GM12878 (cell line): ENCODE results near the gene TSPEAR. TPM values are rescaled to one million over a fixed set of nuclear protein-coding genes. Genes with fewer than 3 reads are reported as not detected.

Experiments used
- ATAC-seq: fragments of 200-7000 bp; cut with Tn5 transposase; 3 replicates; pipeline ENCODE4 v1.9.1; 2020; ENCODE audit warnings: mild to moderate bottlenecking, moderate library complexity
- BruUV-seq: library from RNA; stranded (reverse); fragments of 400-500 nt; replicated peaks from 2 replicates; lab custom pipeline; 2021; lab: Mats Ljungman, UMichigan
- CTCF ChIA-PET: fragments of 300-600 bp; sonication (Branson Sonifier 250); formaldehyde crosslinking; extraction: SDS; loops from one replicate; lab custom pipeline; 2021; ENCODE audit warnings: inconsistent platforms; lab: Yijun Ruan, JAX
- POLR2A ChIA-PET: fragments of 350-600 bp; formaldehyde crosslinking; extraction: SDS; loops from one replicate; lab custom pipeline; 2021; ENCODE audit warnings: inconsistent platforms; lab: Charles Lee
- RAD21 ChIA-PET: fragments of 300-600 bp; sonication (Branson Sonifier 250); formaldehyde crosslinking; loops from one replicate; lab custom pipeline; 2023; ENCODE audit warnings: antibody characterized with exemption; ENCODE audit not compliant: unreplicated experiment; lab: Charles Lee
- SMC1A ChIA-PET: fragments of 300-600 bp; sonication (Branson Sonifier 250); formaldehyde crosslinking; loops from one replicate; lab custom pipeline; 2023; ENCODE audit not compliant: unreplicated experiment, uncharacterized antibody; lab: Charles Lee
- DNase-seq: peaks from one replicate; pipeline ENCODE4 v3.0.0-alpha.2; 2011; ENCODE audit warnings: low read depth, low spot score
- FAIRE-seq: peaks from 3 replicates; lab custom pipeline; 2011; peaks lifted over from hg19 to GRCh38; lab: Jason Lieb, UNC
- H2AFZ ChIP-seq: 2 replicates; pipeline ENCODE4 v1.6.0; 2011; ENCODE audit warnings: low read depth, low read length, control low read depth; ENCODE audit not compliant: control insufficient read depth
- H3K27ac ChIP-seq: 2 replicates; pipeline ENCODE4 v1.5.1; 2011; ENCODE audit warnings: control low read depth; ENCODE audit not compliant: control insufficient read depth, insufficient read depth
- H3K27me3 ChIP-seq, 2 experiments: replicated peaks in 1 of 2; 2 replicates each; pipeline versions ENCODE4 v1.6.0 to v1.6.1; 2011; ENCODE audit warnings: low read length in 1 of 2; ENCODE audit not compliant: control insufficient read depth in 2 of 2, insufficient read depth in 2 of 2
- H3K36me3 ChIP-seq, 2 experiments: 2 replicates each; pipeline ENCODE4 v1.5.1; 2011; ENCODE audit warnings: low read length in 1 of 2; ENCODE audit not compliant: control insufficient read depth in 2 of 2, insufficient read depth in 2 of 2
- H3K4me1 ChIP-seq: 2 replicates; pipeline ENCODE4 v1.6.1; 2011; ENCODE audit warnings: mild to moderate bottlenecking, low read length, moderate library complexity, mixed read lengths; ENCODE audit not compliant: control insufficient read depth, insufficient read depth
- H3K4me2 ChIP-seq: 2 replicates; pipeline ENCODE4 v1.6.0; 2011; ENCODE audit warnings: control low read depth; ENCODE audit not compliant: control insufficient read depth, insufficient read depth
- H3K4me3 ChIP-seq: fragments of 200-600 bp; sonication (generic); 2 replicates; pipeline ENCODE4 v1.5.1; 2016
- H3K79me2 ChIP-seq: 2 replicates; pipeline ENCODE4 v1.6.0; 2011; ENCODE audit warnings: low read length; ENCODE audit not compliant: control insufficient read depth, insufficient read depth
- H3K9ac ChIP-seq: 2 replicates; pipeline ENCODE4 v1.8.0; 2011; ENCODE audit warnings: low read length, control low read depth, mixed read lengths; ENCODE audit not compliant: control insufficient read depth, insufficient read depth
- H3K9me3 ChIP-seq: replicated peaks from 3 replicates; pipeline ENCODE4 v1.5.1; 2011; ENCODE audit warnings: mild to moderate bottlenecking, low read length; ENCODE audit not compliant: control insufficient read depth, insufficient read depth
- H4K20me1 ChIP-seq: 2 replicates; pipeline ENCODE4 v1.6.0; 2011; ENCODE audit not compliant: control insufficient read depth, insufficient read depth
- ATF7 ChIP-seq: fragments of 450-650 bp; IDR thresholded peaks from 2 replicates; pipeline ENCODE4 v1.6.1; 2016; ENCODE audit warnings: low read depth, mild to moderate bottlenecking
- FOXM1 ChIP-seq: IDR thresholded peaks from 2 replicates; pipeline ENCODE4 v1.6.1; 2012; ENCODE audit warnings: low read depth, mild to moderate bottlenecking, inconsistent platforms, low read length, moderate library complexity
- NFXL1 ChIP-seq: fragments of 450-650 bp; IDR thresholded peaks from 2 replicates; pipeline ENCODE4 v1.6.1; 2017; ENCODE audit warnings: antibody characterized with exemption, mild to moderate bottlenecking, borderline replicate concordance
- NR2C2 ChIP-seq: IDR thresholded peaks from 2 replicates; pipeline ENCODE4 v1.6.1; 2011; ENCODE audit warnings: borderline replicate concordance, low read depth; ENCODE audit not compliant: control insufficient read depth, insufficient read length
- NR2F1 ChIP-seq: fragments of 450-650 bp; conservative IDR thresholded peaks from 2 replicates; pipeline ENCODE4 v1.6.1; 2017; ENCODE audit warnings: mild to moderate bottlenecking
- PKNOX1 ChIP-seq: fragments of 450-650 bp; IDR thresholded peaks from 2 replicates; pipeline ENCODE4 v1.6.1; 2016; ENCODE audit warnings: mild to moderate bottlenecking
- RB1 ChIP-seq: fragments of 450-650 bp; formaldehyde crosslinking; IDR thresholded peaks from 2 replicates; pipeline ENCODE4 v1.6.1; 2017; ENCODE audit warnings: mild to moderate bottlenecking, borderline replicate concordance
- RBBP5 ChIP-seq: fragments of 200-600 bp; sonication (generic); conservative IDR thresholded peaks from 2 replicates; pipeline ENCODE4 v1.6.1; 2016
- RFX5 ChIP-seq: IDR thresholded peaks from 2 replicates; pipeline ENCODE4 v1.6.1; 2011; ENCODE audit warnings: low read depth, low read length, improper control_type of control experiment
- TARDBP ChIP-seq: IDR thresholded peaks from 2 replicates; pipeline ENCODE4 v1.6.1; 2016; ENCODE audit warnings: borderline replicate concordance
- TCF3 ChIP-seq: IDR thresholded peaks from 2 replicates; pipeline ENCODE4 v1.6.1; 2012; ENCODE audit warnings: low read depth, mild to moderate bottlenecking, low read length, borderline replicate concordance; ENCODE audit not compliant: insufficient read depth
- USF2 ChIP-seq: IDR thresholded peaks from 2 replicates; pipeline ENCODE4 v1.6.1; 2011; ENCODE audit warnings: low read depth, low read length, improper control_type of control experiment, borderline replicate concordance
- ZNF207 ChIP-seq: fragments of 450-650 bp; IDR thresholded peaks from 2 replicates; pipeline ENCODE4 v1.6.1; 2014; ENCODE audit warnings: antibody characterized with exemption, mild to moderate bottlenecking, borderline replicate concordance
- WGBS: methylation state at CpG from one replicate; pipeline ENCODE4 v1.1.6; 2016; ENCODE audit warnings: low lambda C conversion rate; ENCODE audit not compliant: insufficient replicate concordance, insufficient coverage; ENCODE audit errors: missing lambda C conversion rate; 5-methylcytosine and 5-hydroxymethylcytosine counted together
- in situ Hi-C: fragments of 300-500 bp; cut with MboI; formaldehyde crosslinking; loops from 9 replicates; pipeline ENCODE4 v1.14.3; 2018; ENCODE audit warnings: mixed read lengths
- intact Hi-C: fragments of 100-400 bp; cut with micrococcal nuclease; formaldehyde crosslinking; loops from one replicate; pipeline ENCODE4 v1.14.2; 2022; ENCODE audit not compliant: unreplicated experiment
- polyA plus RNA-seq, 11 experiments: library from polyadenylated mRNA; depleted of rRNA in 4 of 11; unstranded in 6 of 11; stranded (reverse) in 5 of 11; fragments of >200 nt; fragmentation: Nextera tagmentation in 4 of 11; fragmentation: Illumina TruSeq in 1 of 11; extraction: Ambion mirVana in 4 of 11; extraction: Trizol in 1 of 11; gene quantifications; 1 replicate in 1 of 11; 2 replicates in 10 of 11; pipeline versions ENCODE4 v1.2.1 to v1.2.3, GENCODE V29; 2011 to 2016; ENCODE audit warnings: inconsistent platforms in 2 of 11, missing spikeins in 2 of 11, low read depth in 1 of 11
- total RNA-seq, 4 experiments: library from RNA; depleted of rRNA in 3 of 4; stranded (reverse); fragments of >200 nt in 3 of 4; fragmentation: Illumina TruSeq in 1 of 4; extraction: Trizol in 1 of 4; gene quantifications; 2 replicates each; pipeline versions ENCODE4 v1.2.1 to v1.2.3, GENCODE V29; 2013 to 2021
- TF ChIP-seq, protein P1 (sequence below): fragments of 450-650 bp; IDR thresholded peaks from 2 replicates; pipeline ENCODE4 v1.6.1; 2017; ENCODE audit warnings: mild to moderate bottlenecking, moderate library complexity
- TF ChIP-seq, protein P2 (sequence below): fragments of 150-350 bp; IDR thresholded peaks from 2 replicates; pipeline ENCODE4 v1.6.1; 2014; ENCODE audit warnings: mild to moderate bottlenecking, low read depth, low read length
- TF ChIP-seq, protein P3 (sequence below): fragments of 450-650 bp; conservative IDR thresholded peaks from 2 replicates; pipeline ENCODE4 v1.6.1; 2017; ENCODE audit warnings: mild to moderate bottlenecking, moderate library complexity

TSPEAR gene
- total and polyA plus RNA-seq, 10 of the 15 experiments (the other 5 are each of a cell fraction or from before 2014, with no cell fraction given): not detected

- in situ Hi-C loops (no loop called here), intact Hi-C loops (no loop called here)
- ChIA-PET SMC1A (no interaction called here), POLR2A (no interaction called here), CTCF (no interaction called here), RAD21 (no interaction called here)
- H3K79me2 ChIP-seq: no peaks in the 10 kb centered on the region
- no peak overlapping the region for H3K9ac ChIP-seq
- no peak overlapping the region for H3K4me2 ChIP-seq
- FAIRE-seq (no peak), DNase-seq (no peak), ATAC-seq (no peak)
- 28% methylated on average over 17 of the region's 17 CpGs for WGBS
- no peaks in the 10 kb centered on the region for H4K20me1 ChIP-seq
- H3K4me3 ChIP-seq: no peak overlapping the region
- BruUV-seq: no TSS peak
- H2AFZ ChIP-seq: no peak overlapping the region
- H3K27ac ChIP-seq: no peak overlapping the region
- H3K36me3 ChIP-seq: no peaks in the 10 kb centered on the region
- H3K27me3 ChIP-seq: no peaks in the 10 kb centered on the region
- no peaks in the 10 kb centered on the region for H3K4me1 ChIP-seq
- no peaks in the 10 kb centered on the region; the same call in 2 of the 3 replicates for H3K9me3 ChIP-seq
- TF ChIP-seq, protein P1, sequence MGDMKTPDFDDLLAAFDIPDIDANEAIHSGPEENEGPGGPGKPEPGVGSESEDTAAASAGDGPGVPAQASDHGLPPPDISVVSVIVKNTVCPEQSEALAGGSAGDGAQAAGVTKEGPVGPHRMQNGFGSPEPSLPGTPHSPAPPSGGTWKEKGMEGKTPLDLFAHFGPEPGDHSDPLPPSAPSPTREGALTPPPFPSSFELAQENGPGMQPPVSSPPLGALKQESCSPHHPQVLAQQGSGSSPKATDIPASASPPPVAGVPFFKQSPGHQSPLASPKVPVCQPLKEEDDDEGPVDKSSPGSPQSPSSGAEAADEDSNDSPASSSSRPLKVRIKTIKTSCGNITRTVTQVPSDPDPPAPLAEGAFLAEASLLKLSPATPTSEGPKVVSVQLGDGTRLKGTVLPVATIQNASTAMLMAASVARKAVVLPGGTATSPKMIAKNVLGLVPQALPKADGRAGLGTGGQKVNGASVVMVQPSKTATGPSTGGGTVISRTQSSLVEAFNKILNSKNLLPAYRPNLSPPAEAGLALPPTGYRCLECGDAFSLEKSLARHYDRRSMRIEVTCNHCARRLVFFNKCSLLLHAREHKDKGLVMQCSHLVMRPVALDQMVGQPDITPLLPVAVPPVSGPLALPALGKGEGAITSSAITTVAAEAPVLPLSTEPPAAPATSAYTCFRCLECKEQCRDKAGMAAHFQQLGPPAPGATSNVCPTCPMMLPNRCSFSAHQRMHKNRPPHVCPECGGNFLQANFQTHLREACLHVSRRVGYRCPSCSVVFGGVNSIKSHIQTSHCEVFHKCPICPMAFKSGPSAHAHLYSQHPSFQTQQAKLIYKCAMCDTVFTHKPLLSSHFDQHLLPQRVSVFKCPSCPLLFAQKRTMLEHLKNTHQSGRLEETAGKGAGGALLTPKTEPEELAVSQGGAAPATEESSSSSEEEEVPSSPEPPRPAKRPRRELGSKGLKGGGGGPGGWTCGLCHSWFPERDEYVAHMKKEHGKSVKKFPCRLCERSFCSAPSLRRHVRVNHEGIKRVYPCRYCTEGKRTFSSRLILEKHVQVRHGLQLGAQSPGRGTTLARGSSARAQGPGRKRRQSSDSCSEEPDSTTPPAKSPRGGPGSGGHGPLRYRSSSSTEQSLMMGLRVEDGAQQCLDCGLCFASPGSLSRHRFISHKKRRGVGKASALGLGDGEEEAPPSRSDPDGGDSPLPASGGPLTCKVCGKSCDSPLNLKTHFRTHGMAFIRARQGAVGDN: no peak
- TF ChIP-seq RBBP5 (no peak), ZNF207 (no peak), RFX5 (no peak), PKNOX1 (no peak), FOXM1 (no peak), RB1 (no peak), ATF7 (no peak), TCF3 (no peak), USF2 (no peak), TARDBP (no peak), NFXL1 (no peak), NR2F1 (no peak), NR2C2 (no peak)
- TF ChIP-seq, protein P2, sequence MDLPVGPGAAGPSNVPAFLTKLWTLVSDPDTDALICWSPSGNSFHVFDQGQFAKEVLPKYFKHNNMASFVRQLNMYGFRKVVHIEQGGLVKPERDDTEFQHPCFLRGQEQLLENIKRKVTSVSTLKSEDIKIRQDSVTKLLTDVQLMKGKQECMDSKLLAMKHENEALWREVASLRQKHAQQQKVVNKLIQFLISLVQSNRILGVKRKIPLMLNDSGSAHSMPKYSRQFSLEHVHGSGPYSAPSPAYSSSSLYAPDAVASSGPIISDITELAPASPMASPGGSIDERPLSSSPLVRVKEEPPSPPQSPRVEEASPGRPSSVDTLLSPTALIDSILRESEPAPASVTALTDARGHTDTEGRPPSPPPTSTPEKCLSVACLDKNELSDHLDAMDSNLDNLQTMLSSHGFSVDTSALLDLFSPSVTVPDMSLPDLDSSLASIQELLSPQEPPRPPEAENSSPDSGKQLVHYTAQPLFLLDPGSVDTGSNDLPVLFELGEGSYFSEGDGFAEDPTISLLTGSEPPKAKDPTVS: no peak
- TF ChIP-seq, protein P3, sequence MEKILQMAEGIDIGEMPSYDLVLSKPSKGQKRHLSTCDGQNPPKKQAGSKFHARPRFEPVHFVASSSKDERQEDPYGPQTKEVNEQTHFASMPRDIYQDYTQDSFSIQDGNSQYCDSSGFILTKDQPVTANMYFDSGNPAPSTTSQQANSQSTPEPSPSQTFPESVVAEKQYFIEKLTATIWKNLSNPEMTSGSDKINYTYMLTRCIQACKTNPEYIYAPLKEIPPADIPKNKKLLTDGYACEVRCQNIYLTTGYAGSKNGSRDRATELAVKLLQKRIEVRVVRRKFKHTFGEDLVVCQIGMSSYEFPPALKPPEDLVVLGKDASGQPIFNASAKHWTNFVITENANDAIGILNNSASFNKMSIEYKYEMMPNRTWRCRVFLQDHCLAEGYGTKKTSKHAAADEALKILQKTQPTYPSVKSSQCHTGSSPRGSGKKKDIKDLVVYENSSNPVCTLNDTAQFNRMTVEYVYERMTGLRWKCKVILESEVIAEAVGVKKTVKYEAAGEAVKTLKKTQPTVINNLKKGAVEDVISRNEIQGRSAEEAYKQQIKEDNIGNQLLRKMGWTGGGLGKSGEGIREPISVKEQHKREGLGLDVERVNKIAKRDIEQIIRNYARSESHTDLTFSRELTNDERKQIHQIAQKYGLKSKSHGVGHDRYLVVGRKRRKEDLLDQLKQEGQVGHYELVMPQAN: no peak
Measured at GRCh38 chr21:44529011-44529421, 182.4 kb downstream of the TSPEAR start.
